T-cell (primary cell): ENCODE results near the gene RPS19BP1. TPM values are rescaled to one million over a fixed set of nuclear protein-coding genes. Genes with fewer than 3 reads are reported as not detected.
A peak's percentile ranks its signal among the peaks of the same experiment; 100 is the strongest.
"Not testable (repeated sequence)": the region's sequence is repeated elsewhere in the genome, so short reads cannot be mapped to it uniquely, and the experiment has no call there.

Experiments
- ATAC-seq, 4 experiments: fragments of 200-7000 bp in 3 of 4; fragments of 150-1000 bp in 1 of 4; cut with Tn5 transposase; replicated peaks in 1 of 4; 1 replicate in 3 of 4; 2 replicates in 1 of 4; pipeline ENCODE4 v1.10.0; 2021; ENCODE audit warnings: moderate library complexity in 3 of 4, mild to moderate bottlenecking in 2 of 4, moderate number of reproducible peaks in 1 of 4
- CTCF ChIA-PET, 2 donors: fragments of 300-600 bp; sonication (Branson Sonifier 250); formaldehyde crosslinking; loops; one replicate each; lab custom pipeline; 2022; ENCODE audit warnings: antibody characterized with exemption in 2 of 2; lab: Charles Lee
- POLR2A ChIA-PET, 2 donors: fragments of 300-600 bp; sonication (Branson Sonifier 250); formaldehyde crosslinking; loops; one replicate each; lab custom pipeline; 2022; ENCODE audit warnings: antibody characterized with exemption in 2 of 2; lab: Charles Lee
- DNase-seq, 35 experiments: peaks; one replicate each; pipeline versions ENCODE4 v3.0.0 to v3.0.0-alpha.2; 2013 to 2023
- H3K27ac ChIP-seq: one replicate; pipeline ENCODE4 v1.5.1; 2013; ENCODE audit warnings: low read length
- H3K27me3 ChIP-seq, 2 experiments: replicated peaks in 1 of 2; 1 replicate in 1 of 2; 2 replicates in 1 of 2; pipeline versions ENCODE4 v1.6.1 to v1.7.0; 2013; ENCODE audit warnings: low read length in 1 of 2, mixed read lengths in 1 of 2; ENCODE audit not compliant: control insufficient read depth in 2 of 2, insufficient read depth in 2 of 2; ENCODE audit errors: extremely low read depth in 1 of 2
- H3K36me3 ChIP-seq, 2 donors: 1 replicate in 1 of 2; 2 replicates in 1 of 2; pipeline versions ENCODE4 v1.6.1 to v1.7.0; 2013; ENCODE audit warnings: low read length in 1 of 2; ENCODE audit not compliant: control insufficient read depth in 2 of 2, insufficient read depth in 1 of 2; ENCODE audit errors: extremely low read depth in 1 of 2
- H3K4me1 ChIP-seq, 2 experiments: 1 replicate in 1 of 2; 2 replicates in 1 of 2; pipeline versions ENCODE4 v1.6.1 to v1.7.0; 2013; ENCODE audit warnings: low read length in 2 of 2, mixed read lengths in 1 of 2; ENCODE audit not compliant: insufficient read depth in 2 of 2, control insufficient read depth in 1 of 2; ENCODE audit errors: extremely low read depth in 1 of 2
- H3K4me3 ChIP-seq, 2 donors: 1 replicate in 1 of 2; 2 replicates in 1 of 2; pipeline versions ENCODE4 v1.5.1 to v1.7.0; 2013; ENCODE audit warnings: mild to moderate bottlenecking in 2 of 2, low read length in 1 of 2, moderate library complexity in 1 of 2; ENCODE audit not compliant: control insufficient read depth in 1 of 2; ENCODE audit errors: extremely low read depth in 1 of 2
- H3K9me3 ChIP-seq: 2 replicates; pipeline ENCODE4 v1.7.0; 2013
- H3K27ac Mint-ChIP-seq, 2 donors: one replicate each; pipeline ENCODE4 v1.8.0; 2020 to 2021; ENCODE audit warnings: mild to moderate bottlenecking in 2 of 2, mixed read lengths in 2 of 2
- H3K27me3 Mint-ChIP-seq, 2 donors: one replicate each; pipeline ENCODE4 v1.8.0; 2021 to 2022; ENCODE audit warnings: mixed read lengths in 2 of 2
- H3K36me3 Mint-ChIP-seq: one replicate; pipeline ENCODE4 v1.8.0; 2021; ENCODE audit warnings: mixed read lengths
- H3K4me1 Mint-ChIP-seq, 3 donors: one replicate each; pipeline ENCODE4 v1.8.0; 2020 to 2022; ENCODE audit warnings: mixed read lengths in 3 of 3, mild to moderate bottlenecking in 1 of 3
- H3K4me3 Mint-ChIP-seq, 3 donors: one replicate each; pipeline ENCODE4 v1.8.0; 2020 to 2022; ENCODE audit warnings: mild to moderate bottlenecking in 3 of 3, mixed read lengths in 3 of 3, moderate library complexity in 3 of 3
- H3K9me3 Mint-ChIP-seq, 3 donors: one replicate each; pipeline ENCODE4 v1.8.0; 2020 to 2022; ENCODE audit warnings: mixed read lengths in 3 of 3
- WGBS: methylation state at CpG from one replicate; pipeline ENCODE4 v1.1.5; 2013; ENCODE audit warnings: missing lambda C conversion rate; ENCODE audit not compliant: insufficient coverage; 5-methylcytosine and 5-hydroxymethylcytosine counted together
- total RNA-seq, 35 experiments: library from RNA in 6 of 35; stranded (reverse) in 6 of 35; fragments of 120-200 nt in 1 of 35; gene quantifications; one replicate each; pipeline versions ENCODE4 v1.2.1 to v1.2.4 and lab custom pipeline; 2013 to 2026

RPS19BP1 gene
- total RNA-seq, 5 donors from 2014 or later (not counting 1 experiment from before 2014, with no cell fraction given), result 42.4 to 76.8 (median 73.5) TPM

DNA sequence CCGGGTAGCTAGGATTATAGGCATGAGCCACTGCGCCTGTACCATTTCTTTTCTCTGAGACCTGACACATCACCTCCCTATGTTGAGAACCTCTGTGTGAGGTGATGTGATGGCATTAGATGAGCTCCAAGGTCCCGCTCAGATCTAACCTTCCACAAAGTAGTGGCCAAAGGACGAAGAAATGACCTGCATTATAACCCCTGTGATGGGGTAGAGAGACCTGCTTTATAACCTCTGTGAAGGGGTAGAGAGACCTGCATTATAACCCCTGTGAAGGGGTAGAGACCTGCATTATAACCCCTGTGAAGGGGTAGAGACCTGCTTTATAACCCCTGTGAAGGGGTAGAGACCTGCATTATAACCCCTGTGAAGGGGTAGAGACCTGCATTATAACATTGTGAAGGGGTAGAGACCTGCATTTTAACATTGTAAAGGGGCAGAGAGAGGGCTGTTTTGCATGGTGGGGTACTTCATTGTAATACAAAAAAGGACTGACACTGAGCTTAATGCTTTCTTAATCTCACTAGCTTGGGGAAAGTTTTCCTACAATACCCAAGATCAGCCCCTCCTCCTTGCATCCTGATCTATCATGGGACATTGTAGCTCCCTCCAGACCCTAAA, 21.9 kb downstream of the RPS19BP1 start:
- Histone ChIP-seq H3K27ac (no peak overlapping the region), H3K4me3 (no peak overlapping the region), H3K4me1 (peaks cover 0 to 5% of the 10 kb centered on the region in 2 experiments), H3K9me3 (no peaks in the 10 kb centered on the region), H3K27me3 (no peaks in the 10 kb centered on the region), H3K36me3 (peaks cover 26 to 86% of the 10 kb centered on the region in 2 donors)
- ATAC-seq (no peak), DNase-seq (no peak)
- CTCF ChIA-PET, result interaction anchor here in 1 of 2 donors (1.3 to 2.0 kb wide), 3 partner anchors 9 to 18 kb away, joined by 3 to 7 read pairs (median 4); partner anchors contain the start of gene MIEF1
- Mint-ChIP-seq H3K36me3 (peaks cover 70% of the 10 kb centered on the region), H3K4me3 (no peak overlapping the region), H3K9me3 (no peaks in the 10 kb centered on the region), H3K4me1 (peaks cover 33 to 39% (median 33%) of the 10 kb centered on the region in 3 donors), H3K27me3 (no peaks in the 10 kb centered on the region), H3K27ac (no peak overlapping the region)
- no CpG with 5 or more reads among the region's 4 CpGs for WGBS
- POLR2A ChIA-PET, result interaction anchor here in 1 of 2 donors (0.7 kb wide), 2 partner anchors 10 to 1586 kb away, joined by 4 to 7 read pairs; no protein-coding TSS in a partner anchor

DNA sequence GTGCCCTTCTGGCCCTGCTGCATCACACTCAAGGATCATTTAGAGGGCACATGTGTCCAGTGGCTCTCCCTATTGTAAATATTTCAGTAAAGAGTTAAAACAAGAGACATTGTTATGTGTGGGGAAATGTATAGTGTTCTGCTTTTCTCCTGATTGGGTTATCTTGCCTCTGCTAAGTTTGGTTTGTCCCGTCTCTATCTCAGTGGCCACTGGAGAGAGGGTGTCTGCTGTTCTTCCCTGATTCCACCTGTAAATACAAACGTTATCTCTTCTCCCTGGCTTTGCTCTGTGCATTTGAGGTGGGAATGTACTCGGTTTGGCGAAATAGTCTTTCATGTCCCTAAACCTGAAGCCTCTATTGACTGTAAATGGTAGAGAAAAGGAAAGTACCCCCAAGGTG, 24.2 kb downstream of the RPS19BP1 start:
- Mint-ChIP-seq H3K27me3 (no peaks in the 10 kb centered on the region), H3K36me3 (peaks cover 64% of the 10 kb centered on the region), H3K4me3 (no peak overlapping the region), H3K4me1 (peaks cover 45 to 49% (median 46%) of the 10 kb centered on the region in 3 donors), H3K27ac (peak overlapping the region; percentile 47 to 65), H3K9me3 (no peaks in the 10 kb centered on the region)
- no peak for ATAC-seq
- no peak overlapping the region for H3K4me3 ChIP-seq
- WGBS, result no CpG with 5 or more reads among the region's 4 CpGs
- CTCF ChIA-PET, result interaction anchor here in 1 of 2 donors (0.6 kb wide), 1 partner anchor 524 kb away, joined by 4 read pairs; no protein-coding TSS in a partner anchor
- peaks cover 20 to 81% of the 10 kb centered on the region in 2 donors for H3K36me3 ChIP-seq
- no peaks in the 10 kb centered on the region for H3K27me3 ChIP-seq
- POLR2A ChIA-PET, result interaction anchor here in 1 of 2 donors (0.7 kb wide), 1 partner anchor 21 kb away, joined by 3 read pairs; no protein-coding TSS in a partner anchor
- H3K4me1 ChIP-seq, result peaks cover 4 to 28% of the 10 kb centered on the region in 2 experiments
- no peak for DNase-seq
- H3K9me3 ChIP-seq, result no peaks in the 10 kb centered on the region
- H3K27ac ChIP-seq, result no peak overlapping the region

DNA sequence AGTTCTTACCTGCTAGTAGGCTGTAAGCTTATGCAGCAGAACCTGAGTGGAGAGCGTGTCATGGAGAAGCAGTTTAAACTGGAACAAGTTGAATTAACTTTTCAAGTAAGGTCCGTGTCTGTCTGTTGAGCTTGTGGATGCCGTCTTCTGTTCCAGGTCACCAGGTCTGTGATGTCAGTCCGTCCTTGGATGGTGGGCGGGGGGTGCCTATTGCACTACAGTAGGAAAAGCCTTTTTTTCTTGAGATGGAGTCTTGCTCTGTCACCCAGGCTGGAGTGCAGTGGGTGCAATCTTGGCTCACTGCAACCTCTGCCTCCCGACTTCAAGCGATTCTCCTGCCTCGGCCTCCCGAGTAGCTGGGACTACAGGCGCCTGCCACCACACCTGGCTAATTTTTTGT, 25.5 kb downstream of the RPS19BP1 start:
- peaks cover 54 to 58% (median 56%) of the 10 kb centered on the region in 3 donors for H3K4me1 Mint-ChIP-seq
- H3K9me3 ChIP-seq, H3K27ac ChIP-seq, POLR2A ChIA-PET, H3K27me3 Mint-ChIP-seq, H3K27me3 ChIP-seq, H3K4me3 Mint-ChIP-seq, ATAC-seq, CTCF ChIA-PET, H3K9me3 Mint-ChIP-seq, H3K4me3 ChIP-seq, DNase-seq, H3K27ac Mint-ChIP-seq: not testable (repeated sequence)
- peaks cover 59% of the 10 kb centered on the region for H3K36me3 Mint-ChIP-seq
- peaks cover 10 to 37% of the 10 kb centered on the region in 2 experiments for H3K4me1 ChIP-seq
- 100% methylated on average over 2 of the region's 10 CpGs for WGBS
- peaks cover 18 to 70% of the 10 kb centered on the region in 2 donors for H3K36me3 ChIP-seq

DNA sequence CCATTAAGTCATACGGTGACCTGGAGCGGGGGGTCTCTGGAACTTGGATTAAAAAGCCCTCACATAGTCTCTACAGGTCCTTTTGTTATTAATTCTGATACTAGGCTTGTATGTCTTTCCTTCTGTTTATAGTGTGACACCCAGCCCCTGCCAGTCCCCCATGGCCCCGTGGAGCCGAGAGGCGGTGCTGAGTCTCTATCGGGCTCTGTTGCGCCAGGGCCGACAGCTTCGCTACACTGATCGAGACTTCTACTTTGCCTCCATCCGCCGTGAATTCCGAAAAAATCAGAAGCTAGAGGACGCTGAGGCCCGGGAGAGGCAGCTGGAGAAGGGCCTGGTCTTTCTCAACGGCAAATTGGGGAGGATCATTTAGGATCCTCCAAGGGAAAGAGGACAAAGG, 28.5 kb downstream of the RPS19BP1 start:
- Histone ChIP-seq H3K27ac (no peak overlapping the region), H3K4me3 (peak overlapping the region in 1 of 2 donors; percentile 15), H3K27me3 (peaks cover 0 to 2% of the 10 kb centered on the region in 2 experiments), H3K9me3 (no peaks in the 10 kb centered on the region), H3K4me1 (peaks cover 10 to 43% of the 10 kb centered on the region in 2 experiments), H3K36me3 (peaks cover 12 to 42% of the 10 kb centered on the region in 2 donors)
- Mint-ChIP-seq H3K27me3 (no peaks in the 10 kb centered on the region), H3K4me3 (peak overlapping the region; percentile 95 to 99 (median 95)), H3K27ac (no peak overlapping the region), H3K4me1 (peaks cover 51 to 53% (median 51%) of the 10 kb centered on the region in 3 donors), H3K9me3 (no peaks in the 10 kb centered on the region), H3K36me3 (peaks cover 36% of the 10 kb centered on the region)
- ChIA-PET CTCF (interaction anchor here in 1 of 2 donors (0.6 kb wide), 1 partner anchor 448 kb away, joined by 3 read pairs; no protein-coding TSS in a partner anchor), POLR2A (no interaction called here)
- no peak for ATAC-seq
- 92% methylated on average over 12 of the region's 16 CpGs for WGBS
- no peak for DNase-seq

DNA sequence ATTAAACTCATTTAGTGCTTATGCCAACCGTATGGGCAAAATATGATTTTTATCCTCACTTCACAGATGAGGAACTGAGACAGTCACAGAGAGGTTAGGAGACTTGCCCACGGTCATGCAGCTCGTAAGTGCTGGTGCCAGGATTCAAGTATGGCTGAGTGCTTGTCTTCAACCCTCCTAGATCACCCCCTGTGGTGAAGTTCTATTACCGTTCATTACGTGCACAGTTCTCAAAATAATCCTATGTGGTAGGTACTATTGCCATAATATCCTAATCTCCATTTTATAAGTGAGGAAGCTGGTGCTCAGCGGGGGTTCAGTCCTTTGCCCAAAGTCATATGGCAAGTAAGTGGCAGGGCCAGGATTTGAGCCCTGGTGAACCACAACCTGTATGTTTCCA, 28.9 kb downstream of the RPS19BP1 start:
- Mint-ChIP-seq H3K27me3 (no peaks in the 10 kb centered on the region), H3K4me3 (peak overlapping the region; percentile 95 to 99 (median 95)), H3K27ac (peak overlapping the region; percentile 55 to 66), H3K9me3 (no peaks in the 10 kb centered on the region), H3K36me3 (peaks cover 34% of the 10 kb centered on the region), H3K4me1 (peaks cover 48 to 50% (median 50%) of the 10 kb centered on the region in 3 donors)
- DNase-seq (no peak), ATAC-seq (no peak)
- Histone ChIP-seq H3K36me3 (peaks cover 12 to 42% of the 10 kb centered on the region in 2 donors), H3K27me3 (peaks cover 0 to 2% of the 10 kb centered on the region in 2 experiments), H3K27ac (no peak overlapping the region), H3K9me3 (no peaks in the 10 kb centered on the region), H3K4me3 (peak overlapping the region in 1 of 2 donors; percentile 15), H3K4me1 (peaks cover 10 to 43% of the 10 kb centered on the region in 2 experiments)
- POLR2A ChIA-PET, result no interaction called here
- WGBS, result 86% methylated on average over 2 of the region's 6 CpGs
- CTCF ChIA-PET, result interaction anchor here in 1 of 2 donors (0.6 kb wide), 1 partner anchor 448 kb away, joined by 3 read pairs; no protein-coding TSS in a partner anchor

DNA sequence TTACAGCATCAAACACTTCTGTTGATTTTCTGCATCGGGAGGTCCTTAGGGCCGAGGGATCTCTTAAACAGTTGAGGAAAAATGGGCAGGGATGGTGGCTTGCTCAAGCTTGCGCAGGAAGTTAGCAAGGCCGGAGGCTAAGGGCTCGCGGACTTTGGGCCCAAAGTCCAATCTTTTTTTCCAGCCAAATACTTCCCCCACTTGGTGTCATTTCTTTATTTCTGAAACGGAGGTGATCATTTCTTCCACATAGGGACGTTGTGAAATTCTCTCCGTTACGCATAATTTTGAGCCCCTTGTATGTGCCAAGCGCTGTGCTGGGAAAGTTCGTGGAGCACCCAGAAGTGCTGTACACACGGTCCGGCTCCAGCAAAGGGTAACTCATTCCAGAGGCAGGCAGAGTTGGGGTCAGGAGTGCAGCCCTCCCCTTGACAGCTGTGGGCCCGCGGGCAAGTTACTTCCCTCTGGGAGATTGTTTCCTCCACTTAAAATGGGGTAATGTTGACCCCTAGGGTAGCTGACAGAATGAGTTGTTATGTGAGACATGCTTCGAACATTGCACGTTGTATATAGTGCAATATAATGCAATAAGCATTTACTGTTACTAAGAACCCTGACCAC, 29.6 kb downstream of the RPS19BP1 start:
- ATAC-seq, result peak in 2 of 4 experiments; percentile 3 to 5
- POLR2A ChIA-PET, result interaction anchor here in 1 of 2 donors (1.4 kb wide), 1 partner anchor 17 kb away, joined by 15 read pairs; the partner anchor contains the start of gene ATF4
- H3K36me3 ChIP-seq, result peaks cover 12 to 34% of the 10 kb centered on the region in 2 donors
- Mint-ChIP-seq H3K4me1 (peaks cover 41 to 45% (median 44%) of the 10 kb centered on the region in 3 donors), H3K27me3 (no peaks in the 10 kb centered on the region), H3K9me3 (no peaks in the 10 kb centered on the region), H3K4me3 (peak overlapping the region; percentile 95 to 99 (median 95)), H3K36me3 (peaks cover 28% of the 10 kb centered on the region), H3K27ac (peak overlapping the region; percentile 71 to 81)
- H3K27me3 ChIP-seq, result peaks cover 0 to 2% of the 10 kb centered on the region in 2 experiments
- peak overlapping the region; percentile 72 to 77 for H3K4me3 ChIP-seq
- peak overlapping the region; percentile 63 for H3K27ac ChIP-seq
- H3K9me3 ChIP-seq, result no peaks in the 10 kb centered on the region
- peaks cover 10 to 43% of the 10 kb centered on the region in 2 experiments for H3K4me1 ChIP-seq
- DNase-seq, result no peak
- CTCF ChIA-PET, result interaction anchor here (0.7 to 2.7 kb wide), 2 partner anchors 20 to 26 kb away, joined by 5 to 27 read pairs; no protein-coding TSS in a partner anchor
- 10% methylated on average over 10 of the region's 18 CpGs for WGBS
